HEK293T (cell line): ENCODE results near the gene ZNF441.

Experiments
- CTCF ChIA-PET: fragments of 350-600 bp; formaldehyde crosslinking; extraction: SDS; loops from one replicate; lab custom pipeline; 2021; ENCODE audit warnings: antibody characterized with exemption, inconsistent platforms; lab: Yijun Ruan, JAX
- POLR2A ChIA-PET: fragments of 350-600 bp; formaldehyde crosslinking; extraction: SDS; loops from one replicate; lab custom pipeline; 2020; ENCODE audit warnings: antibody characterized with exemption, inconsistent platforms; lab: Yijun Ruan, JAX
- DNase-seq: peaks from one replicate; pipeline ENCODE4 v3.0.0; 2012; ENCODE audit warnings: mixed read lengths; ENCODE audit errors: extremely low spot score
- ARNT ChIP-seq: fragments of 450-650 bp; IDR thresholded peaks from 2 replicates; pipeline ENCODE4 v1.6.1; 2017; ENCODE audit warnings: mild to moderate bottlenecking
- BHLHE40 ChIP-seq: fragments of 450-650 bp; IDR thresholded peaks from 2 replicates; pipeline ENCODE4 v1.6.1; 2016; ENCODE audit warnings: mild to moderate bottlenecking, moderate library complexity, borderline replicate concordance
- CTBP1 ChIP-seq: fragments of 450-650 bp; IDR thresholded peaks from 2 replicates; pipeline ENCODE4 v1.6.1; 2016; ENCODE audit warnings: borderline replicate concordance
- ELF4 ChIP-seq: fragments of 450-650 bp; IDR thresholded peaks from 2 replicates; pipeline ENCODE4 v1.6.1; 2017; ENCODE audit warnings: antibody characterized with exemption
- FOXA1 ChIP-seq: fragments of 450-650 bp; IDR thresholded peaks from 2 replicates; pipeline ENCODE4 v1.6.1; 2016; ENCODE audit warnings: mild to moderate bottlenecking
- FOXK2 ChIP-seq: fragments of 450-650 bp; IDR thresholded peaks from 2 replicates; pipeline ENCODE4 v1.6.1; 2016; ENCODE audit warnings: mild to moderate bottlenecking
- FOXM1 ChIP-seq: fragments of 450-650 bp; IDR thresholded peaks from 2 replicates; pipeline ENCODE4 v1.6.1; 2017; ENCODE audit warnings: mild to moderate bottlenecking, borderline replicate concordance
- HDGF ChIP-seq: fragments of 450-650 bp; IDR thresholded peaks from 2 replicates; pipeline ENCODE4 v1.6.1; 2017; ENCODE audit warnings: antibody characterized with exemption, borderline replicate concordance
- L3MBTL2 ChIP-seq: fragments of 450-650 bp; conservative IDR thresholded peaks from 2 replicates; pipeline ENCODE4 v1.6.1; 2016; ENCODE audit warnings: mild to moderate bottlenecking
- LEF1 ChIP-seq: fragments of 450-650 bp; IDR thresholded peaks from 2 replicates; pipeline ENCODE4 v1.6.1; 2017; ENCODE audit warnings: mild to moderate bottlenecking, borderline replicate concordance
- NFRKB ChIP-seq: fragments of 450-650 bp; IDR thresholded peaks from 2 replicates; pipeline ENCODE4 v1.6.1; 2016; ENCODE audit warnings: mild to moderate bottlenecking, moderate library complexity
- PKNOX1 ChIP-seq: fragments of 450-650 bp; IDR thresholded peaks from 2 replicates; pipeline ENCODE4 v1.6.1; 2016
- SP1 ChIP-seq: fragments of 450-650 bp; IDR thresholded peaks from 2 replicates; pipeline ENCODE4 v1.6.1; 2017
- SUZ12 ChIP-seq: fragments of 450-650 bp; IDR thresholded peaks from 2 replicates; pipeline ENCODE4 v1.6.1; 2016; ENCODE audit warnings: mild to moderate bottlenecking
- TARDBP ChIP-seq: fragments of 450-650 bp; IDR thresholded peaks from 2 replicates; pipeline ENCODE4 v1.6.1; 2016
- ZNF384 ChIP-seq: fragments of 450-650 bp; IDR thresholded peaks from 2 replicates; pipeline ENCODE4 v1.6.1; 2016

The ZNF441 gene

GRCh38 chr19:11738746-11739620 is 27.8 kb upstream of the ZNF441 start, which contains the start of gene ZNF823:
Gene ZNF823 (minus strand): TSS chr19:11738946. CDS start chr19:11738819, 127 bp downstream.
- CTCF ChIA-PET: interaction anchor here (0.6 kb wide), 1 partner anchor 129 kb away, joined by 5 read pairs; no protein-coding TSS in a partner anchor
- TF ChIP-seq TARDBP (no peak), PKNOX1 (peak; percentile 99), L3MBTL2 (peak; percentile 70; the same call in 1 of the 2 replicates)
- peak; percentile 94 for DNase-seq
- POLR2A ChIA-PET: no interaction called here

- TF ChIP-seq CTBP1 (no peak), HDGF (no peak), FOXA1 (no peak), LEF1 (no peak), ZNF384 (no peak), FOXK2 (no peak), ARNT (no peak), L3MBTL2 (no peak), TARDBP (no peak), SUZ12 (no peak), NFRKB (no peak), SP1 (no peak), BHLHE40 (no peak), FOXM1 (no peak), ELF4 (no peak), PKNOX1 (no peak)
- no peak for DNase-seq
- CTCF ChIA-PET: no interaction called here
- POLR2A ChIA-PET: no interaction called here
Observed at GRCh38 chr19:11745869-11746268, 20.9 kb upstream of the ZNF441 start.

- TF ChIP-seq FOXK2: no peak
- no peak for TF ChIP-seq NFRKB
- no peak for TF ChIP-seq PKNOX1
- no peak for TF ChIP-seq CTBP1
- TF ChIP-seq SUZ12: no peak
- no peak for TF ChIP-seq FOXA1
- no peak for TF ChIP-seq ELF4
- no peak for TF ChIP-seq SP1
- TF ChIP-seq ZNF384: no peak
- TF ChIP-seq ARNT: no peak
- no peak for TF ChIP-seq L3MBTL2
- DNase-seq: no peak
- ChIA-PET POLR2A (no interaction called here), CTCF (no interaction called here)
Observed at GRCh38 chr19:11747277-11747676, 19.5 kb upstream of the ZNF441 start.

GRCh38 chr19:11749751-11750150 is 17.0 kb upstream of the ZNF441 start:
- ChIA-PET CTCF (no interaction called here), POLR2A (no interaction called here)
- DNase-seq: no peak
- no peak for TF ChIP-seq BHLHE40
- TF ChIP-seq L3MBTL2: no peak
- TF ChIP-seq FOXK2: no peak
- TF ChIP-seq SP1: no peak
- TF ChIP-seq CTBP1: no peak
- no peak for TF ChIP-seq SUZ12
- TF ChIP-seq TARDBP: no peak
- TF ChIP-seq ELF4: no peak
- TF ChIP-seq HDGF: no peak
- no peak for TF ChIP-seq PKNOX1
- no peak for TF ChIP-seq ZNF384
- no peak for TF ChIP-seq FOXA1
- TF ChIP-seq NFRKB: no peak
- no peak for TF ChIP-seq ARNT
- TF ChIP-seq FOXM1: no peak
- TF ChIP-seq LEF1: no peak

GRCh38 chr19:11752244-11752736 is 14.5 kb upstream of the ZNF441 start:
- CTCF ChIA-PET: no interaction called here
- DNase-seq: no peak

More at GRCh38 chr19:11752244-11752736, 14.5 kb upstream of the ZNF441 start:
- TF ChIP-seq FOXK2: no peak
- TF ChIP-seq L3MBTL2: no peak
- no peak for TF ChIP-seq SUZ12
- TF ChIP-seq ZNF384: no peak
- no peak for TF ChIP-seq ELF4
- TF ChIP-seq PKNOX1: no peak
- TF ChIP-seq CTBP1: no peak
- no peak for TF ChIP-seq ARNT
- POLR2A ChIA-PET: no interaction called here
